Stomach (tissue), 9 donors: Measurements from ENCODE around the gene GNL3. TPM values are rescaled to one million over a fixed set of nuclear protein-coding genes. Genes with fewer than 3 reads are reported as not detected.

Experiments used
- DNase-seq, 2 donors: peaks; one replicate each; pipeline versions ENCODE4 v3.0.0 to v3.0.0-alpha.2; 2013 to 2019
- H3K27ac ChIP-seq, 5 donors: fragments of 200-600 bp in 4 of 5; sonication (generic) in 4 of 5; one replicate each; pipeline ENCODE4 v1.5.1; 2013 to 2019; ENCODE audit warnings: mild to moderate bottlenecking in 1 of 5, moderate library complexity in 1 of 5
- H3K27me3 ChIP-seq, 3 donors: fragments of 200-600 bp; sonication (generic); one replicate each; pipeline ENCODE4 v1.5.1; 2017 to 2019; ENCODE audit warnings: mixed run types in 1 of 3
- H3K36me3 ChIP-seq, 4 donors: fragments of 200-600 bp; sonication (generic); 1 replicate in 3 of 4; 2 replicates in 1 of 4; pipeline ENCODE4 v1.5.1; 2016 to 2019
- H3K4me1 ChIP-seq, 4 donors: fragments of 200-600 bp; sonication (generic); one replicate each; pipeline ENCODE4 v1.5.1; 2016 to 2019
- H3K4me3 ChIP-seq, 4 donors: fragments of 200-600 bp; sonication (generic) in 3 of 4; one replicate each; pipeline ENCODE4 v1.5.1; 2016 to 2019; ENCODE audit warnings: mild to moderate bottlenecking in 1 of 4
- H3K9me3 ChIP-seq, 4 donors: fragments of 200-600 bp; sonication (generic); one replicate each; pipeline ENCODE4 v1.5.1; 2016 to 2019
- CTCF ChIP-seq, 7 experiments: fragments of 450-650 bp in 4 of 7; fragments of 200-600 bp in 3 of 7; sonication (generic) in 3 of 7; IDR thresholded peaks; one replicate each; pipeline ENCODE4 v1.5.1; 2016 to 2019; ENCODE audit warnings: antibody characterized with exemption in 7 of 7, control low read depth in 2 of 7, mild to moderate bottlenecking in 1 of 7
- EP300 ChIP-seq: sonication (generic); formaldehyde crosslinking; IDR thresholded peaks from one replicate; pipeline ENCODE4 v1.6.1; 2017; ENCODE audit warnings: antibody characterized with exemption
- POLR2A ChIP-seq, 4 donors: fragments of 450-650 bp; IDR thresholded peaks; one replicate each; pipeline ENCODE4 v1.6.1; 2016; ENCODE audit warnings: antibody characterized with exemption in 4 of 4, control low read depth in 2 of 4, mild to moderate bottlenecking in 1 of 4, moderate library complexity in 1 of 4
- POLR2AphosphoS5 ChIP-seq, 3 donors: sonication (generic); formaldehyde crosslinking; IDR thresholded peaks; one replicate each; pipeline ENCODE4 v1.6.1; 2016; ENCODE audit warnings: antibody characterized with exemption in 3 of 3
- WGBS, 5 donors: extraction: QIAGEN DNeasy Blood & Tissue Kit in 3 of 5; methylation state at CpG; one replicate each; pipeline versions ENCODE4 v1.1.5 to v1.1.7; 2013 to 2018; 5-methylcytosine and 5-hydroxymethylcytosine counted together
- intact Hi-C: fragments of 100-400 bp; cut with DNase I; formaldehyde crosslinking; loops from one replicate; pipeline ENCODE4 v1.15.1; 2023; ENCODE audit warnings: low total_unique reads
- polyA plus RNA-seq, 3 donors: library from polyadenylated mRNA; stranded (reverse); fragments of 200-250 nt; gene quantifications; one replicate each; pipeline ENCODE4 v1.2.3, GENCODE V29; 2013
- total RNA-seq, 5 donors: library from RNA; depleted of rRNA; stranded (reverse); fragments of >200 nt; gene quantifications; one replicate each; pipeline versions ENCODE4 v1.1.0 to v1.2.3, GENCODE V29; 2014 to 2016
- donor health status: healthy with polysubstance abuse.
- donor health status: Bipolar disorder and iron deficiency.
- donor health status: healthy.

Gene GNL3
- total and polyA plus RNA-seq, 8 donors, result 5.8 to 114 (median 62.2) TPM

DNA sequence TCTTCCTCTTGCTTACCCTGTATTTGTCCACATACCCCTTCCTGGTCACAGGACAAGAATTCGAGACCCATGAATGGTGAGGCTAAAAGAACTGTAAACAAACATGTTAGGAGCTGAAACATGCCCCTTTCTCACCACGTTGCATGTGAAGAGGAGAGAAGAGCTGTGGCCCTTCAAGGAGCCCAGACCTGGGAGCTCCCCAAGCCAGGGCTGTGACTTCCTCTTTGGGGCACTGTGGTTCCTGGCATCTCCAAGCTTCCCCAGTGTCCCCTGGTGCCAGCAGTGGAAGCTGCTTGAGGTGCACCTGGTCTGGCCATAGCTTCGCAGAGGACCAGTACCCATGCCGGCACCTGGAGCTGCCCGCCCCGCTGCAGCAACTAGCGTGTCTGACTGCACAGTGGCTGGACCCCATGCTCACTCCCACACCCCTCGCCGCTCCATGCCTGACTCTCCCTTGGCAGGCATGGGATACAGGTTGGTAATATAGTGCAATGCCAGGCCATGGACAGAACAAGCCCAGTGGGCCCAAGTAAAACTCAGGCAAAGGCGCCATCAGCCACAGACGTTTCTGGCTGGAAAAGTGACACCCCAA is 30.0 kb downstream of the GNL3 start:
- intact Hi-C loops, result no loop called here
- peaks cover 0 to 45% (median 22%) of the 10 kb centered on the region in 4 donors for H3K36me3 ChIP-seq
- H3K27me3 ChIP-seq, result no peaks in the 10 kb centered on the region
- peaks cover 0 to 12% (median 10%) of the 10 kb centered on the region in 4 donors for H3K4me1 ChIP-seq
- WGBS, 5 donors, result 86 to 94% (median 89%) methylated on average over 5 to 11 of the region's 11 CpGs
- TF ChIP-seq POLR2AphosphoS5 (IDR thresholded peaks at IDR 0.05) (no peak), CTCF (IDR thresholded peaks at IDR 0.05) (no peak), POLR2A (IDR thresholded peaks at IDR 0.05) (no peak), EP300 (no peak)
- peaks cover 0 to 5% (median 0%) of the 10 kb centered on the region in 4 donors for H3K9me3 ChIP-seq
- no peak overlapping the region for H3K27ac ChIP-seq
- no peak for DNase-seq
- H3K4me3 ChIP-seq, result no peak overlapping the region

DNA sequence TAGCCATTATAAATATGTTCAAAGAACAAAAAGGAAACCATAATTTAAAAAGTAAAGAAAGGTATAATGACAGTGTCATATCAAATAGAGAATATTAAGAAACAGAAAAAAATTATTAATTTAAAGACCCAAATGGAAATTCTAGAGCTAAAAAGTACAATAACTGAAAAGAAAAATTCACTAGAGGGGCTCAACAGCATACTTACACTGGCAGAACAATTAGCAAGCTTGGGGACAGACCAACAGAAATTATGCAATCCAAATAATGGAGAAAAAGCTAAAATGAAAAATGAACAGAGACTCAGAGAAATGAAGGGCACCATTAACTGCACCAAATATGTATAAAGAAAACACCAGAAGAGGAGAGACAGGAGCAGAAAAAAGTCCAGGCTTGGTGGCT is 33.8 kb downstream of the GNL3 start:
- Histone ChIP-seq H3K27ac (no peak overlapping the region), H3K9me3 (peaks cover 0 to 5% (median 0%) of the 10 kb centered on the region in 4 donors), H3K4me3 (no peak overlapping the region), H3K27me3 (no peaks in the 10 kb centered on the region), H3K4me1 (peaks cover 0 to 14% (median 6%) of the 10 kb centered on the region in 4 donors), H3K36me3 (peaks cover 0 to 36% (median 18%) of the 10 kb centered on the region in 4 donors)
- TF ChIP-seq POLR2A (IDR thresholded peaks at IDR 0.05), result no peak
- TF ChIP-seq CTCF (IDR thresholded peaks at IDR 0.05), result no peak
- no peak for TF ChIP-seq POLR2AphosphoS5 (IDR thresholded peaks at IDR 0.05)
- TF ChIP-seq EP300, result no peak
- DNase-seq, result no peak
- intact Hi-C loops, result no loop called here

- 84 to 90% (median 86%) methylated on average over 6 of the region's 6 CpGs for WGBS, 5 donors
- H3K4me3 ChIP-seq, result no peak overlapping the region
- no peak for TF ChIP-seq POLR2AphosphoS5 (IDR thresholded peaks at IDR 0.05)
- no peak for TF ChIP-seq EP300
- TF ChIP-seq POLR2A (IDR thresholded peaks at IDR 0.05), result no peak
- intact Hi-C loops, result no loop called here
- H3K27me3 ChIP-seq, result no peaks in the 10 kb centered on the region
- DNase-seq, result peak in 1 of 2 donors; percentile 41
- peaks cover 0 to 5% (median 0%) of the 10 kb centered on the region in 4 donors for H3K9me3 ChIP-seq
- H3K27ac ChIP-seq, result peak overlapping the region in 1 of 5 donors; percentile 32
- peaks cover 0 to 26% (median 18%) of the 10 kb centered on the region in 4 donors for H3K36me3 ChIP-seq
- peaks cover 0 to 10% (median 0%) of the 10 kb centered on the region in 4 donors for H3K4me1 ChIP-seq
Observed at GRCh38 chr3:52721002-52721729, 35.3 kb downstream of the GNL3 start.

- H3K9me3 ChIP-seq, result peaks cover 0 to 5% (median 0%) of the 10 kb centered on the region in 4 donors
- 91 to 100% (median 96%) methylated on average over 1 of the region's 1 CpG for WGBS, 5 donors
- H3K27me3 ChIP-seq, result no peaks in the 10 kb centered on the region
- no peak overlapping the region for H3K4me3 ChIP-seq
- TF ChIP-seq CTCF (IDR thresholded peaks at IDR 0.05) (no peak), POLR2AphosphoS5 (IDR thresholded peaks at IDR 0.05) (no peak), EP300 (no peak), POLR2A (IDR thresholded peaks at IDR 0.05) (no peak)
- no peak for DNase-seq
- intact Hi-C loops, result no loop called here
- H3K36me3 ChIP-seq, result peaks cover 0 to 26% (median 16%) of the 10 kb centered on the region in 4 donors
- H3K4me1 ChIP-seq, result peaks cover 0 to 10% (median 0%) of the 10 kb centered on the region in 4 donors
- H3K27ac ChIP-seq, result no peak overlapping the region
Observed at GRCh38 chr3:52721730-52722008, 35.8 kb downstream of the GNL3 start.
